NCI-H2196 treated with DMSO at 0.1 percent for 48 hours (cell line): ENCODE measurements around the gene BRD8.
"Not testable (repeated sequence)": the region's sequence is repeated elsewhere in the genome, so short reads cannot be mapped to it uniquely, and the experiment has no call there.

Experiments used
- DNase-seq: peaks from one replicate; lab custom pipeline; 2025; ENCODE audit not compliant: unreplicated experiment; lab: John Stamatoyannopoulos, UW

Gene BRD8

GRCh38 chr5:138169124-138169523, 9.3 kb downstream of the BRD8 start:
- DNase-seq = no peak

GRCh38 chr5:138163721-138164120, 14.7 kb downstream of the BRD8 start:
- DNase-seq = no peak

GRCh38 chr5:138160706-138161105, 17.7 kb downstream of the BRD8 start:
- DNase-seq = no peak

GRCh38 chr5:138159666-138160065, 18.8 kb downstream of the BRD8 start:
- no peak for DNase-seq

- DNase-seq = no peak
Measured at GRCh38 chr5:138157626-138158025, 20.8 kb downstream of the BRD8 start.

GRCh38 chr5:138155977-138156376, 22.5 kb downstream of the BRD8 start:
- DNase-seq = not testable (repeated sequence)

- no peak for DNase-seq
Measured at GRCh38 chr5:138149530-138149929, 28.9 kb downstream of the BRD8 start.

- no peak for DNase-seq
Measured at GRCh38 chr5:138148811-138149210, 29.6 kb downstream of the BRD8 start.

- DNase-seq = not testable (repeated sequence)
Measured at GRCh38 chr5:138143578-138143977, 34.9 kb downstream of the BRD8 start.

GRCh38 chr5:138141734-138142133, 36.7 kb downstream of the BRD8 start:
- DNase-seq = no peak

GRCh38 chr5:138140268-138140667, 38.2 kb downstream of the BRD8 start:
- no peak for DNase-seq

- DNase-seq = no peak
Measured at GRCh38 chr5:138139781-138140090, 38.7 kb downstream of the BRD8 start.

GRCh38 chr5:138138949-138139780, 39.3 kb downstream of the BRD8 start, which contains the start of gene NME5:
Gene NME5 (minus strand): TSS chr5:138139428. CDS start chr5:138138780, 648 bp downstream.
- DNase-seq = peak; percentile 80

- DNase-seq = no peak
Measured at GRCh38 chr5:138132543-138132942, 45.9 kb downstream of the BRD8 start.

GRCh38 chr5:138129347-138129746, 49.1 kb downstream of the BRD8 start:
- DNase-seq = no peak

GRCh38 chr5:138128334-138128733, 50.1 kb downstream of the BRD8 start:
- no peak for DNase-seq

- DNase-seq = no peak
Measured at GRCh38 chr5:138115254-138115653, 63.2 kb downstream of the BRD8 start.

GRCh38 chr5:138111937-138112336, 66.5 kb downstream of the BRD8 start:
- DNase-seq = no peak

- DNase-seq = no peak
Measured at GRCh38 chr5:138111181-138111580, 67.2 kb downstream of the BRD8 start.

- no peak for DNase-seq
Measured at GRCh38 chr5:138110266-138110963, 68.0 kb downstream of the BRD8 start.

GRCh38 chr5:138109463-138110265, 68.8 kb downstream of the BRD8 start:
- no peak for DNase-seq

- no peak for DNase-seq
Measured at GRCh38 chr5:138107213-138107612, 71.2 kb downstream of the BRD8 start.
